Nephron progenitor cell (in vitro differentiated cells): Measurements from ENCODE around the gene LRP1B.

Source experiments
- DNase-seq: peaks from one replicate; pipeline ENCODE4 v3.0.0; 2021
- H3K27ac Mint-ChIP-seq: 2 replicates; pipeline ENCODE4 v1.8.0; 2021; ENCODE audit warnings: mild to moderate bottlenecking, moderate library complexity, mixed read lengths
- H3K27me3 Mint-ChIP-seq: 2 replicates; pipeline ENCODE4 v1.8.0; 2021; ENCODE audit warnings: mild to moderate bottlenecking, low read depth, mixed read lengths; ENCODE audit not compliant: poor library complexity
- H3K36me3 Mint-ChIP-seq: 2 replicates; pipeline ENCODE4 v1.8.0; 2021; ENCODE audit warnings: low read depth, mixed read lengths
- H3K4me1 Mint-ChIP-seq: 2 replicates; pipeline ENCODE4 v1.8.0; 2021; ENCODE audit warnings: mixed read lengths
- H3K4me3 Mint-ChIP-seq: 2 replicates; pipeline ENCODE4 v1.8.0; 2021; ENCODE audit warnings: mild to moderate bottlenecking, moderate library complexity, mixed read lengths
- H3K9me3 Mint-ChIP-seq: 2 replicates; pipeline ENCODE4 v1.8.0; 2021; ENCODE audit warnings: mild to moderate bottlenecking, moderate library complexity, mixed read lengths
- TF ChIP-seq, protein P1 (sequence below): fragments of 200-600 bp; sonication (generic); IDR thresholded peaks from 2 replicates; pipeline ENCODE4 v1.5.0; 2021; ENCODE audit warnings: antibody characterized with exemption

Gene LRP1B

DNA sequence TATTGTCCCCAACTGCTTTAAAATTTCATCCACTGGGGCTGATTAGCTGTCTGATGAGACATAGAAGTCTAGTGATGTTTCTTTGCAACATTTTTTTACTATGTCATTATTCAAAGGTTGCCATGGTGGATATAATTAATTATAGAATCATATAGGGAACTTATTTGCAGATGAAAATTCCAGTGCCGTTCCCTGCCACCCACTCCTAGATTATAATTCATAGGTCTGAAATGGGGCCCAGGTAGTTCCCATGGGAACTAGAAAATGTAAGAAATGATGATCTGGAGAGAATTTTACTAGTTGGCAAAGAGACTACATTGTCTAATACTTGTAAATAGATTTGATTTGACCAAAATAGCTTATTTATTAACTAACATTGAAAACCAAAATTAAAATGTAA is 1854.2 kb downstream of the LRP1B start:
- H3K9me3 Mint-ChIP-seq = no peaks in the 10 kb centered on the region
- H3K4me1 Mint-ChIP-seq = no peaks in the 10 kb centered on the region
- TF ChIP-seq, protein P1, sequence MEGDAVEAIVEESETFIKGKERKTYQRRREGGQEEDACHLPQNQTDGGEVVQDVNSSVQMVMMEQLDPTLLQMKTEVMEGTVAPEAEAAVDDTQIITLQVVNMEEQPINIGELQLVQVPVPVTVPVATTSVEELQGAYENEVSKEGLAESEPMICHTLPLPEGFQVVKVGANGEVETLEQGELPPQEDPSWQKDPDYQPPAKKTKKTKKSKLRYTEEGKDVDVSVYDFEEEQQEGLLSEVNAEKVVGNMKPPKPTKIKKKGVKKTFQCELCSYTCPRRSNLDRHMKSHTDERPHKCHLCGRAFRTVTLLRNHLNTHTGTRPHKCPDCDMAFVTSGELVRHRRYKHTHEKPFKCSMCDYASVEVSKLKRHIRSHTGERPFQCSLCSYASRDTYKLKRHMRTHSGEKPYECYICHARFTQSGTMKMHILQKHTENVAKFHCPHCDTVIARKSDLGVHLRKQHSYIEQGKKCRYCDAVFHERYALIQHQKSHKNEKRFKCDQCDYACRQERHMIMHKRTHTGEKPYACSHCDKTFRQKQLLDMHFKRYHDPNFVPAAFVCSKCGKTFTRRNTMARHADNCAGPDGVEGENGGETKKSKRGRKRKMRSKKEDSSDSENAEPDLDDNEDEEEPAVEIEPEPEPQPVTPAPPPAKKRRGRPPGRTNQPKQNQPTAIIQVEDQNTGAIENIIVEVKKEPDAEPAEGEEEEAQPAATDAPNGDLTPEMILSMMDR = no peak
- H3K4me3 Mint-ChIP-seq = no peak overlapping the region
- H3K36me3 Mint-ChIP-seq = no peaks in the 10 kb centered on the region
- H3K27me3 Mint-ChIP-seq = peaks cover 10% of the 10 kb centered on the region
- no peak overlapping the region for H3K27ac Mint-ChIP-seq
- no peak for DNase-seq

GRCh38 chr2:140275427-140275826 is 1855.4 kb downstream of the LRP1B start:
- Mint-ChIP-seq H3K9me3 (no peaks in the 10 kb centered on the region), H3K36me3 (no peaks in the 10 kb centered on the region), H3K4me1 (no peaks in the 10 kb centered on the region), H3K27ac (no peak overlapping the region), H3K4me3 (no peak overlapping the region), H3K27me3 (peaks cover 10% of the 10 kb centered on the region)
- DNase-seq = no peak
- TF ChIP-seq, protein P1 = no peak

- no peaks in the 10 kb centered on the region for H3K36me3 Mint-ChIP-seq
- H3K27me3 Mint-ChIP-seq = peaks cover 10% of the 10 kb centered on the region
- H3K4me1 Mint-ChIP-seq = no peaks in the 10 kb centered on the region
- H3K9me3 Mint-ChIP-seq = no peaks in the 10 kb centered on the region
- no peak overlapping the region for H3K27ac Mint-ChIP-seq
- no peak for DNase-seq
- TF ChIP-seq, protein P1 = no peak
- no peak overlapping the region for H3K4me3 Mint-ChIP-seq
Measured at GRCh38 chr2:140274891-140275290, 1855.9 kb downstream of the LRP1B start.

GRCh38 chr2:140273958-140274357 is 1856.9 kb downstream of the LRP1B start:
- Mint-ChIP-seq H3K9me3 (no peaks in the 10 kb centered on the region), H3K4me1 (no peaks in the 10 kb centered on the region), H3K36me3 (no peaks in the 10 kb centered on the region), H3K27me3 (peaks cover 8% of the 10 kb centered on the region), H3K4me3 (no peak overlapping the region), H3K27ac (no peak overlapping the region)
- DNase-seq = no peak
- TF ChIP-seq, protein P1 = no peak

DNA sequence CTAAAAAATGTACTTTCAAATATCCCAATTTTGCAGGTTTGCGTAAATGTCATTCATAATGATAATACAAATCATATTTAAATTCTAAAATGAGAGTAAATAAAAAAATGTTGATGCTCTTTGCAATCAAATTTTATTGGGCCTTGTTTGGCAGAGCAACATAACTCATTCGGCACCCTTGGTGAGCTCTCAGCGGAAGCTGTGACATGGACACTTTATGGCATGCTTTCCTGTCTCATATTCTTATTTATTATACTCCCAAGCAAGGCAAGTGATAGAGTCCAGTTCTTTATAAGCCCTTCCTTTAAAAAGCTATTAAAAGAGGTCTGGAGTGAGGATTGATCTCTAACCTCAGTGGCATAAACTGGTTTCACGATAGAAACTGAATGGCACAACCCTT is 1857.4 kb downstream of the LRP1B start:
- no peak overlapping the region for H3K27ac Mint-ChIP-seq
- no peak overlapping the region for H3K4me3 Mint-ChIP-seq
- H3K4me1 Mint-ChIP-seq = no peaks in the 10 kb centered on the region
- H3K9me3 Mint-ChIP-seq = no peaks in the 10 kb centered on the region
- H3K36me3 Mint-ChIP-seq = no peaks in the 10 kb centered on the region
- peaks cover 4% of the 10 kb centered on the region for H3K27me3 Mint-ChIP-seq
- TF ChIP-seq, protein P1 = no peak
- no peak for DNase-seq

DNA sequence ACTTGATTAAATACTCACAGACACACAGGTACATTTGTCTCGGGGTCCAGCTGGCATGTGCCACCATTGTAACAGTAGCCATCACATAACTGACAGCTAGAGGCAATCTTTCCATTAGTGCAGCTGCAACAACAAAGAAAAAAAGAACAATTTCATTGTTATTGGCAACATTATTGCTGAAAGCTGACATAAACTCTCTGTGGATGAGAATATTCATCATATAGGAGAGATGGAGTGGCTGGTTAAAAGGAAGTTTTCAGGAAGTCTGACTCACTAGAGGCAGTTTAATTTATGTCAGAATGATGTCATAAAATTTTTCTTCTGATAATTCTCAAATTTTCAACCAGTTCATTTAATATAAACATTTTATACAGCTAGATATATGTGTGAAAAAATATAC is 1860.6 kb downstream of the LRP1B start:
- Mint-ChIP-seq H3K36me3 (no peaks in the 10 kb centered on the region), H3K9me3 (no peaks in the 10 kb centered on the region), H3K27ac (no peak overlapping the region), H3K4me1 (no peaks in the 10 kb centered on the region), H3K27me3 (peaks cover 2% of the 10 kb centered on the region), H3K4me3 (no peak overlapping the region)
- DNase-seq = no peak
- TF ChIP-seq, protein P1 = no peak
